Measurements from ENCODE around the gene CEP57.

DNA sequence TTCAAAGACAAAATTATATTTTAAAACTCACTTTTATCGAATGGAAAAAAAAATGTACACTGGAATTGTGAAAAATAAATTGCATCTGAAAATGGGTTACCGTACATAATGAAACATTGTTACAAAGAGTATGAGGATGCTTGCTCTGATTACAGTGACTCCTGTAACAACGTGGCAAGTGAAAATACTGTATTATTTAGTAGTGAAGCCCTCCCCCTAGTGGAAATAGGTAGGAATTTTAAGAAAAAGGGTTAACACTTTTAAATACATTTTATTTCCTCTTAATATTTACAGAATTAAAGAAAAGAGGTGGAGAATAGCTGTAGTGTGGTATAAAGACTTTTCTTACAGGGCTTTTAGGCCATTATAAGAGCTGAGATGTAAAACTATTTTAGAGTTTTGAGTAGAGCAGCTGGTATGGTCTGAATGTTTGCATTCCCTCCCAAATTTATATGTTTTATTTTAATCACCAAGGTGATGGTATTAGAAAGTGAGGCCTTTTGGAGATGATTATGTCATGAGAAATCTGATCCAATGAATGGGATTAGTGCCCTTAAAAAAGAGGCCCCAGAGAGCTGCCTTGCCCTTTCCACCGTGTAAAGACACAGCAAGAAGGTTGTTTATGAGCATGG is 25.9 kb upstream of the CEP57 start:
- TF ChIP-seq, protein P1, sequence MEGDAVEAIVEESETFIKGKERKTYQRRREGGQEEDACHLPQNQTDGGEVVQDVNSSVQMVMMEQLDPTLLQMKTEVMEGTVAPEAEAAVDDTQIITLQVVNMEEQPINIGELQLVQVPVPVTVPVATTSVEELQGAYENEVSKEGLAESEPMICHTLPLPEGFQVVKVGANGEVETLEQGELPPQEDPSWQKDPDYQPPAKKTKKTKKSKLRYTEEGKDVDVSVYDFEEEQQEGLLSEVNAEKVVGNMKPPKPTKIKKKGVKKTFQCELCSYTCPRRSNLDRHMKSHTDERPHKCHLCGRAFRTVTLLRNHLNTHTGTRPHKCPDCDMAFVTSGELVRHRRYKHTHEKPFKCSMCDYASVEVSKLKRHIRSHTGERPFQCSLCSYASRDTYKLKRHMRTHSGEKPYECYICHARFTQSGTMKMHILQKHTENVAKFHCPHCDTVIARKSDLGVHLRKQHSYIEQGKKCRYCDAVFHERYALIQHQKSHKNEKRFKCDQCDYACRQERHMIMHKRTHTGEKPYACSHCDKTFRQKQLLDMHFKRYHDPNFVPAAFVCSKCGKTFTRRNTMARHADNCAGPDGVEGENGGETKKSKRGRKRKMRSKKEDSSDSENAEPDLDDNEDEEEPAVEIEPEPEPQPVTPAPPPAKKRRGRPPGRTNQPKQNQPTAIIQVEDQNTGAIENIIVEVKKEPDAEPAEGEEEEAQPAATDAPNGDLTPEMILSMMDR (IDR thresholded peaks at IDR 0.05) = peak; percentile 60 to 86 (median 65)
- TF ChIP-seq POLR2A (IDR thresholded peaks at IDR 0.05) = no peak

All from vagina (tissue), 2 donors.